Calu3 (cell line): ENCODE data around the gene KRTAP2-3. TPM values are rescaled to one million over a fixed set of nuclear protein-coding genes. Genes with fewer than 3 reads are reported as not detected.
A peak's percentile ranks its signal among the peaks of the same experiment; 100 is the strongest.
"Not testable (repeated sequence)": the region's sequence is repeated elsewhere in the genome, so short reads cannot be mapped to it uniquely, and the experiment has no call there.

ENCODE experiments used
- BruUV-seq: library from RNA; stranded (reverse); fragments of 400-500 nt; replicated peaks from 2 replicates; lab custom pipeline; 2021; lab: Mats Ljungman, UMichigan
- CTCF ChIA-PET: fragments of 300-600 bp; sonication (Branson Sonifier 250); formaldehyde crosslinking; loops from one replicate; lab custom pipeline; 2022; ENCODE audit warnings: antibody characterized with exemption; lab: Charles Lee
- DNase-seq: peaks from one replicate; pipeline ENCODE4 v3.0.0; 2022
- H3K27ac Mint-ChIP-seq: one replicate; pipeline ENCODE4 v1.8.0; 2022; ENCODE audit warnings: mixed read lengths; ENCODE audit not compliant: unreplicated experiment
- H3K27me3 Mint-ChIP-seq: one replicate; pipeline ENCODE4 v1.8.0; 2022; ENCODE audit warnings: mixed read lengths; ENCODE audit not compliant: unreplicated experiment
- H3K36me3 Mint-ChIP-seq: one replicate; pipeline ENCODE4 v1.8.0; 2022; ENCODE audit warnings: mild to moderate bottlenecking, moderate library complexity, mixed read lengths; ENCODE audit not compliant: insufficient read depth, unreplicated experiment
- H3K4me1 Mint-ChIP-seq: one replicate; pipeline ENCODE4 v1.8.0; 2022; ENCODE audit warnings: mild to moderate bottlenecking, low read depth, mixed read lengths; ENCODE audit not compliant: unreplicated experiment
- H3K4me3 Mint-ChIP-seq: one replicate; pipeline ENCODE4 v1.8.0; 2022; ENCODE audit warnings: mild to moderate bottlenecking, low read depth, moderate library complexity, mixed read lengths; ENCODE audit not compliant: unreplicated experiment
- H3K9me3 Mint-ChIP-seq: one replicate; pipeline ENCODE4 v1.8.0; 2022; ENCODE audit warnings: low read depth, mixed read lengths; ENCODE audit not compliant: unreplicated experiment
- intact Hi-C: fragments of 100-400 bp; cut with micrococcal nuclease; formaldehyde crosslinking; loops from one replicate; pipeline ENCODE4 v1.10.0; 2022; ENCODE audit not compliant: unreplicated experiment
- total RNA-seq: library from RNA; stranded (reverse); gene quantifications from 2 replicates; pipeline ENCODE4 v1.2.3, GENCODE V29; 2022
- TF ChIP-seq, protein P1 (sequence below): fragments of 200-600 bp; IDR thresholded peaks from one replicate; pipeline ENCODE4 v1.8.0; 2022; ENCODE audit warnings: antibody characterized with exemption; ENCODE audit not compliant: unreplicated experiment

The KRTAP2-3 gene
- total RNA-seq, 1 experiment from 2014 or later, result 18.2 TPM

DNA sequence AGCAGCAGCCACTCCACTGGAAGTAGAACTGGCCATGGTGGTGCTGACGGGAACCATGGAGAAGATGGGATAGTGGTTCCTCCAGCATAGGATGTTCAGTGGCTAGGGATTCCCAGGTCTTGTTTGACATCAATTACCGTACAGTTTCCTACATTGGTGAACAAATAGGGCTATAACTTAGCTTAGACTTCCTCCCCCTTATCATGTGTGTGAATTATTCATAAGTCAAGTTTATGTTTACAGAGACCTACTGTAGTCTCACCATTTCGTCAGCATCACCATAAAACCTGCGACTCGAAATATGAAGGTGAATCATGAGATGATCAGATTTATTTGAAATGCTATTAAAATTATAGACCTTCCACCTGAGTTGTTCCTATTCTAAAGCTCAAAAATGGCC, 1.2 kb downstream of the KRTAP2-3 start:
- intact Hi-C loops, result no loop called here
- Mint-ChIP-seq H3K27me3 (no peaks in the 10 kb centered on the region), H3K36me3 (peaks cover 20% of the 10 kb centered on the region), H3K9me3 (no peaks in the 10 kb centered on the region), H3K4me3 (peak overlapping the region; percentile 33), H3K27ac (peak overlapping the region; percentile 85), H3K4me1 (peaks cover 46% of the 10 kb centered on the region)
- BruUV-seq, result no TSS peak
- CTCF ChIA-PET, result interaction anchor here (0.6 to 4.5 kb wide), 18 partner anchors 13 to 490 kb away, joined by 3 to 28 read pairs (median 4); partner anchors contain the start of genes KRT23 and KRTAP1-1
- no peak for DNase-seq
- TF ChIP-seq, protein P1, sequence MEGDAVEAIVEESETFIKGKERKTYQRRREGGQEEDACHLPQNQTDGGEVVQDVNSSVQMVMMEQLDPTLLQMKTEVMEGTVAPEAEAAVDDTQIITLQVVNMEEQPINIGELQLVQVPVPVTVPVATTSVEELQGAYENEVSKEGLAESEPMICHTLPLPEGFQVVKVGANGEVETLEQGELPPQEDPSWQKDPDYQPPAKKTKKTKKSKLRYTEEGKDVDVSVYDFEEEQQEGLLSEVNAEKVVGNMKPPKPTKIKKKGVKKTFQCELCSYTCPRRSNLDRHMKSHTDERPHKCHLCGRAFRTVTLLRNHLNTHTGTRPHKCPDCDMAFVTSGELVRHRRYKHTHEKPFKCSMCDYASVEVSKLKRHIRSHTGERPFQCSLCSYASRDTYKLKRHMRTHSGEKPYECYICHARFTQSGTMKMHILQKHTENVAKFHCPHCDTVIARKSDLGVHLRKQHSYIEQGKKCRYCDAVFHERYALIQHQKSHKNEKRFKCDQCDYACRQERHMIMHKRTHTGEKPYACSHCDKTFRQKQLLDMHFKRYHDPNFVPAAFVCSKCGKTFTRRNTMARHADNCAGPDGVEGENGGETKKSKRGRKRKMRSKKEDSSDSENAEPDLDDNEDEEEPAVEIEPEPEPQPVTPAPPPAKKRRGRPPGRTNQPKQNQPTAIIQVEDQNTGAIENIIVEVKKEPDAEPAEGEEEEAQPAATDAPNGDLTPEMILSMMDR, result no peak

DNA sequence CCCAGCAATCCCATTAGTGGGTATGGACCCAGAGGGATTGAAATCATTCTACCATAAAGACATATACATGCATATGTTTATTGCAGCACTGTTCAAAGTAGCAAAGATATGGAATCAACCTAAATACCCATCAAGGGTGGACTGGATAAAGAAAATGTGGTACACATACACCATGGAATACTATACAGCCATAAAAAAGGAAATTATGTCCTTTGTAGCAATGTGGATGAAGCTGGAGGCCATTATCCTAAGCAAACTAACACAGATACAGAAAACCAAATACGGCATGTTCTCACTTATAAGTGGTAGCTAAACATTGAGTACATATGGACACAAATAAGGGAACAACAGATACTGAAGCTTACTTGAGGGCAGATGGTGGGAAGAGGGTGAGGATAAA, 2.4 kb downstream of the KRTAP2-3 start:
- Mint-ChIP-seq H3K4me3 (no peak overlapping the region), H3K27me3 (no peaks in the 10 kb centered on the region), H3K27ac (peak overlapping the region; percentile 22), H3K9me3 (peaks cover 2% of the 10 kb centered on the region), H3K36me3 (peaks cover 20% of the 10 kb centered on the region), H3K4me1 (peaks cover 41% of the 10 kb centered on the region)
- no TSS peak for BruUV-seq
- CTCF ChIA-PET, result interaction anchor here (1.1 kb wide), 1 partner anchor 101 kb away, joined by 3 read pairs; no protein-coding TSS in a partner anchor
- intact Hi-C loops, result no loop called here
- TF ChIP-seq, protein P1, result no peak
- DNase-seq, result no peak

DNA sequence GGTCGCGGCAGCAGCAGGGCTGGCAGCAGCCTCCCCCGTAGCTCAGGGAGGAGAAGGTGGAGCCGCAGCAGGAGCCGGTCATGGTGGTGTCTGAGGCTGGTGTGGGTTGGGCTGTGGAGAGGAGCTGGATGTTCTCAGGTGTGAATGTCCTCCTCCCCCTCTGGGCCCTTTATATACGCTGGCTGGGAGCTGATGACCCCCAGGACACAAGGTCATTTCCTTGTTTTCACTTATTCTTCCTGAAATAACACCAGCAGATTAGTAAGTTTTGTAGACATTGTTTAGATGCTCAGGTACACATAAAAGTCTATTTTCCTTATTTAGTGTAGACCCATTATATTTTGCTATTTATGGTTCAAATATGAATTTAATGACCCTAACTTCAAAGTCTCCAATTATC, 4.8 kb downstream of the KRTAP2-3 start, which contains the start of gene KRTAP2-2:
Gene KRTAP2-2, minus strand, starts transcription at position 101 of the 400 bp plus-strand sequence. Its CDS starts 19 bp downstream, at position 82.
- H3K27me3 Mint-ChIP-seq, H3K9me3 Mint-ChIP-seq, CTCF ChIA-PET, intact Hi-C loops, DNase-seq, H3K4me3 Mint-ChIP-seq, H3K36me3 Mint-ChIP-seq, BruUV-seq, H3K27ac Mint-ChIP-seq: not testable (repeated sequence)
- H3K4me1 Mint-ChIP-seq, result peaks cover 25% of the 10 kb centered on the region

DNA sequence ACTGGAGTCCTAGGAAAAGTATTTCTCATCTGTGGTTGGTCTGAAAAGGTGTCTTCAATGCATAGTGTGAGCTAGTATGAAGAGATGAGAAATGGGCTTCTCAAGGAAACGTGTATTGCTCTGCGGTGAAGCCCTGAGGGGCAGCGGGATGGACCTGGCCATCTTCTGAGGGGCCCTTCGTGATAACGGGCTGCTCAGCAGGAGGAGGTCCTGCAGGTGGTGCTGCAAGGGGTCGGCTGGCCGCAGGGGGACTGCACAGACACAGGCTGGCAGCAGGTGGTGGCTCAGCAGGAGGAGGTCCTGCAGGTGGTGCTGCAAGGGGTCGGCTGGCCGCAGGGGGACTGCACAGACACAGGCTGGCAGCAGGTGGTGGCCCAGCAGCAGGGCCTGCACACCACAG, 5.4 kb downstream of the KRTAP2-3 start:
- intact Hi-C loops, BruUV-seq, H3K27me3 Mint-ChIP-seq, H3K27ac Mint-ChIP-seq, H3K36me3 Mint-ChIP-seq, H3K9me3 Mint-ChIP-seq, CTCF ChIA-PET, H3K4me3 Mint-ChIP-seq, DNase-seq: not testable (repeated sequence)
- peaks cover 25% of the 10 kb centered on the region for H3K4me1 Mint-ChIP-seq

DNA sequence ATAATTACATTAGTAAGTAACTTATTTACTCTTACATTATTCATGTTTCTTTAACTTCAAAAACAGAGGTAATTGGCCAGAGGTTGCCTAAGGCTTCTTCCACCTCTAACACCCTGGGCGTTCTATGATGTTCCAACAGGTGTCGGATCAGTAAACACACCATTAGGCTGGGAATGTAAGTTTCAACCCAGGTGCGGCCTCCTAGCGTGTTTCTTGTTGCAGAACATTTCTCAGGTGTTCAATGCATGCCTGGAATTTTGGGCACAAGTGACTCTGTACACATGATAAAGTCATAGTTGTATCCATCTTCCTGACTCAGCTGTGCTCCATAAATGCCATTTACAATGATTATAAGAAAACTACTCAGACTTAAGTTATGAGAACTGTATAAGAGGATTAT, 5.9 kb downstream of the KRTAP2-3 start:
- no TSS peak for BruUV-seq
- Mint-ChIP-seq H3K27me3 (no peaks in the 10 kb centered on the region), H3K4me3 (no peak overlapping the region), H3K27ac (no peak overlapping the region), H3K9me3 (peaks cover 2% of the 10 kb centered on the region), H3K36me3 (peaks cover under 1% of the 10 kb centered on the region), H3K4me1 (peaks cover 25% of the 10 kb centered on the region)
- DNase-seq, result no peak
- intact Hi-C loops, result no loop called here
- CTCF ChIA-PET, result interaction anchor here (1.0 kb wide), 1 partner anchor 67 kb away, joined by 3 read pairs; no protein-coding TSS in a partner anchor
- TF ChIP-seq, protein P1, result no peak
